H9 (cell line): ENCODE measurements around the gene MMP23B. TPM values are rescaled to one million over a fixed set of nuclear protein-coding genes. Genes with fewer than 3 reads are reported as not detected.

ENCODE experiments used
- DNase-seq: peaks from one replicate; pipeline ENCODE4 v3.0.0-alpha.2; 2017
- H2AFZ ChIP-seq: one replicate; pipeline ENCODE4 v1.6.1; 2013; ENCODE audit warnings: mild to moderate bottlenecking, low read length, control low read depth, moderate library complexity
- H2AK5ac ChIP-seq: 2 replicates; pipeline ENCODE4 v1.6.1; 2013; ENCODE audit warnings: low read length, control low read depth, mixed read lengths; ENCODE audit not compliant: insufficient read length
- H2BK120ac ChIP-seq: one replicate; pipeline ENCODE4 v1.6.1; 2013; ENCODE audit warnings: low read depth, mild to moderate bottlenecking, low read length, control low read depth, inconsistent platforms; ENCODE audit not compliant: poor library complexity, severe bottlenecking
- H2BK12ac ChIP-seq: 2 replicates; pipeline ENCODE4 v1.6.1; 2013; ENCODE audit warnings: low read length, control low read depth, mixed read lengths, low read depth; ENCODE audit not compliant: insufficient read length
- H2BK15ac ChIP-seq: 2 replicates; pipeline ENCODE4 v1.6.1; 2013; ENCODE audit warnings: low read depth, low read length, control low read depth
- H2BK20ac ChIP-seq: one replicate; pipeline ENCODE4 v1.6.1; 2013; ENCODE audit warnings: low read depth, mild to moderate bottlenecking, low read length, control low read depth, inconsistent platforms; ENCODE audit not compliant: poor library complexity, severe bottlenecking
- H2BK5ac ChIP-seq: 2 replicates; pipeline ENCODE4 v1.6.1; 2013; ENCODE audit warnings: low read length, control low read depth, mixed read lengths; ENCODE audit not compliant: insufficient read length
- H3K14ac ChIP-seq: 2 replicates; pipeline ENCODE4 v1.6.1; 2013; ENCODE audit warnings: low read length, control low read depth; ENCODE audit not compliant: insufficient read depth
- H3K18ac ChIP-seq: 2 replicates; pipeline ENCODE4 v1.6.1; 2013; ENCODE audit warnings: low read depth, mild to moderate bottlenecking, mixed read lengths, low read length, control low read depth; ENCODE audit not compliant: insufficient read length
- H3K23ac ChIP-seq: 2 replicates; pipeline ENCODE4 v1.6.1; 2013; ENCODE audit warnings: low read length, control low read depth, mixed read lengths, low read depth; ENCODE audit not compliant: insufficient read length
- H3K23me2 ChIP-seq: 2 replicates; pipeline ENCODE4 v1.6.1; 2013; ENCODE audit warnings: low read depth, mild to moderate bottlenecking, mixed read lengths, low read length, control low read depth; ENCODE audit not compliant: insufficient read length, poor library complexity, severe bottlenecking
- H3K27ac ChIP-seq: 2 replicates; pipeline ENCODE4 v1.5.1; 2013; ENCODE audit warnings: low read length, control low read depth, mixed read lengths, low read depth; ENCODE audit not compliant: insufficient read length
- H3K27me3 ChIP-seq: 2 replicates; pipeline ENCODE4 v1.6.1; 2013; ENCODE audit warnings: low read length, control low read depth, inconsistent platforms; ENCODE audit not compliant: insufficient read depth
- H3K4ac ChIP-seq: 2 replicates; pipeline ENCODE4 v1.6.1; 2013; ENCODE audit warnings: low read depth, mild to moderate bottlenecking, control low read depth, inconsistent platforms, low read length, moderate library complexity
- H3K4me1 ChIP-seq: 2 replicates; pipeline ENCODE4 v1.6.1; 2013; ENCODE audit warnings: low read length, control low read depth, inconsistent platforms; ENCODE audit not compliant: insufficient read depth
- H3K4me2 ChIP-seq: 2 replicates; pipeline ENCODE4 v1.6.1; 2013; ENCODE audit warnings: low read length, control low read depth, mixed read lengths; ENCODE audit not compliant: insufficient read length, insufficient read depth
- H3K56ac ChIP-seq: 2 replicates; pipeline ENCODE4 v1.6.1; 2013; ENCODE audit warnings: low read depth, mild to moderate bottlenecking, mixed read lengths, low read length, control low read depth; ENCODE audit not compliant: insufficient read length
- H3K79me1 ChIP-seq: 2 replicates; pipeline ENCODE4 v1.6.1; 2013; ENCODE audit warnings: low read depth, mild to moderate bottlenecking, moderate library complexity, low read length, control low read depth, inconsistent platforms; ENCODE audit not compliant: insufficient read depth, poor library complexity, severe bottlenecking
- H3K79me2 ChIP-seq: 2 replicates; pipeline ENCODE4 v1.6.1; 2013; ENCODE audit warnings: low read length, control low read depth, inconsistent platforms; ENCODE audit not compliant: insufficient read depth
- H3K9ac ChIP-seq: 2 replicates; pipeline ENCODE4 v1.6.1; 2013; ENCODE audit warnings: low read length, control low read depth, mixed read lengths; ENCODE audit not compliant: insufficient read length; ENCODE audit errors: extremely low read depth
- H3K9me3 ChIP-seq: one replicate; pipeline ENCODE4 v1.6.1; 2013; ENCODE audit warnings: low read depth, low read length, inconsistent platforms; ENCODE audit not compliant: control insufficient read depth
- H3T11ph ChIP-seq: one replicate; pipeline ENCODE4 v1.6.1; 2013; ENCODE audit warnings: mild to moderate bottlenecking, low read length, control low read depth, inconsistent platforms
- H4K20me1 ChIP-seq: one replicate; pipeline ENCODE4 v1.6.1; 2013; ENCODE audit not compliant: control insufficient read depth, insufficient read length, insufficient read depth
- H4K5ac ChIP-seq: 2 replicates; pipeline ENCODE4 v1.6.1; 2013; ENCODE audit warnings: low read depth, mild to moderate bottlenecking, mixed read lengths, low read length, control low read depth; ENCODE audit not compliant: insufficient read length
- H4K8ac ChIP-seq: replicated peaks from 2 replicates; pipeline ENCODE4 v1.6.1; 2013; ENCODE audit warnings: low read length, control low read depth, mixed read lengths, low read depth; ENCODE audit not compliant: insufficient read length
- H4K91ac ChIP-seq: 2 replicates; pipeline ENCODE4 v1.6.1; 2013; ENCODE audit warnings: low read depth, mild to moderate bottlenecking, moderate library complexity, mixed read lengths, low read length, control low read depth; ENCODE audit not compliant: insufficient read length
- H3K27ac Mint-ChIP-seq, 3 experiments: 2 replicates in 2 of 3; 3 replicates in 1 of 3; pipeline ENCODE4 v1.8.0; 2020 to 2021; ENCODE audit warnings: mixed read lengths in 3 of 3, mild to moderate bottlenecking in 1 of 3, moderate library complexity in 1 of 3
- H3K27me3 Mint-ChIP-seq: 2 replicates; pipeline ENCODE4 v1.8.0; 2021; ENCODE audit warnings: low read depth, mild to moderate bottlenecking, moderate library complexity, mixed read lengths
- H3K36me3 Mint-ChIP-seq, 3 experiments: 2 replicates in 2 of 3; 3 replicates in 1 of 3; pipeline ENCODE4 v1.8.0; 2020 to 2021; ENCODE audit warnings: low read depth in 3 of 3, mixed read lengths in 3 of 3; ENCODE audit not compliant: insufficient read depth in 1 of 3
- H3K4me1 Mint-ChIP-seq, 2 experiments: 2 replicates each; pipeline ENCODE4 v1.8.0; 2020; ENCODE audit warnings: mixed read lengths in 2 of 2
- H3K4me3 Mint-ChIP-seq, 2 experiments: 2 replicates in 1 of 2; 3 replicates in 1 of 2; pipeline ENCODE4 v1.8.0; 2020 to 2021; ENCODE audit warnings: mild to moderate bottlenecking in 2 of 2, mixed read lengths in 2 of 2, moderate library complexity in 1 of 2
- H3K9me3 Mint-ChIP-seq, 2 experiments: 2 replicates in 1 of 2; 3 replicates in 1 of 2; pipeline ENCODE4 v1.8.0; 2020; ENCODE audit warnings: mild to moderate bottlenecking in 2 of 2, mixed read lengths in 2 of 2, moderate library complexity in 1 of 2
- WGBS: extraction: QIAGEN DNeasy Blood & Tissue Kit; methylation state at CpG from one replicate; pipeline ENCODE4 v1.1.7; 2013; ENCODE audit warnings: missing lambda C conversion rate, low lambda C conversion rate, mixed read lengths; ENCODE audit not compliant: insufficient read length; ENCODE audit errors: extremely low coverage; 5-methylcytosine and 5-hydroxymethylcytosine counted together
- total RNA-seq: library from RNA; stranded (reverse); gene quantifications from 2 replicates; pipeline ENCODE4 v1.2.1, GENCODE V29; 2021
- TF ChIP-seq, protein P1 (sequence below): fragments of 200-600 bp; sonication (generic); conservative IDR thresholded peaks from 3 replicates; pipeline ENCODE4 v1.8.0; 2021; ENCODE audit warnings: antibody characterized with exemption, mild to moderate bottlenecking

The MMP23B gene
- total RNA-seq, 1 experiment from 2014 or later = 12.5 TPM

DNA sequence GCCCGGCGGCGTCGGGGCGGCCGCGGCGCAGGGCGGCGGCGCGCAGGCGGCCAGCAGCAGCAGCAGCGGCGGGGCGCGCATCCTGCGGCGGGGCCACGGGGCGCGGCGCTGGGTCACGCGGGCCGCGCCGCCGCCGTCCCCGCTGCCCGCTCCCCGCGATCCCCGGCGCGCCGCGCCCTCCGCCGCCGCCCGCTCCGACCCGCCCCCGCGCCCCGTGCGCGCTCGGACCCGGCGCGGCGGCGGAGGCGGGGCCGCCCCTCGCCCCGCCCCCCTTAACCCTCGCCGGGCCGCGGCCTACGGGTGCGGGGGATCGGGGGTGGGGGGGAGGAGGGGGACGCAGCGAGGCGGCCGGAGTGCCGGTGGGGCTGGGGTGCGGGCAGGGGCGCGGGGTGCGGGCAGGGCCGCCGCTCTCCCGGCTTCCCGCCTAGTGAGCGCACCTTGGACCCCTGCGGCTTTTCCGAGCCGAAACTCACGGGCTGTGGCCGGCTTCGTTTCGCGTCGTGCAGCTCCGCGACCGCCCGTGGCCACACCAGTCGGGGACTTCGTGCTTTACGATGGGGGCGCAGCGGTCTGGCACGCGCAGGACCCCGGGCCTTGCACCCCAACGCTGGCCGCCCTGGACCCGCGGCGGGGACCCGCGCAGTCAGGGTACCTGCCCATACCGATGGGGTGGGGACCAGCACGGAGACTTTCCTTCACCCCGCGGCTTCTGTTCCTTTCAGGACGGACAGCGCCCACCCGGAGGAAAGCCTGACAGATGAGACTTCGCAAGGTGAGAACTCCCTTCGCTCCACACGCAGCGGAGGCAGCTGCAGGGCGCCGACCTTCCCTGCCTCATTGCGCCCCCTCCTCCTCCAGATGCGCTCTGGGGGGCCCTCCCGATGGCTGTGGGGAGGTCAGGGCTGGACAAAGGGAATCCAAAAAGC, 31.8 kb upstream of the MMP23B start, which contains the start of gene FNDC10:
Gene FNDC10 (minus strand): TSS at position 201 of the 926 bp plus-strand sequence. CDS start 120 bp downstream, at position 81.
- TF ChIP-seq, protein P1, sequence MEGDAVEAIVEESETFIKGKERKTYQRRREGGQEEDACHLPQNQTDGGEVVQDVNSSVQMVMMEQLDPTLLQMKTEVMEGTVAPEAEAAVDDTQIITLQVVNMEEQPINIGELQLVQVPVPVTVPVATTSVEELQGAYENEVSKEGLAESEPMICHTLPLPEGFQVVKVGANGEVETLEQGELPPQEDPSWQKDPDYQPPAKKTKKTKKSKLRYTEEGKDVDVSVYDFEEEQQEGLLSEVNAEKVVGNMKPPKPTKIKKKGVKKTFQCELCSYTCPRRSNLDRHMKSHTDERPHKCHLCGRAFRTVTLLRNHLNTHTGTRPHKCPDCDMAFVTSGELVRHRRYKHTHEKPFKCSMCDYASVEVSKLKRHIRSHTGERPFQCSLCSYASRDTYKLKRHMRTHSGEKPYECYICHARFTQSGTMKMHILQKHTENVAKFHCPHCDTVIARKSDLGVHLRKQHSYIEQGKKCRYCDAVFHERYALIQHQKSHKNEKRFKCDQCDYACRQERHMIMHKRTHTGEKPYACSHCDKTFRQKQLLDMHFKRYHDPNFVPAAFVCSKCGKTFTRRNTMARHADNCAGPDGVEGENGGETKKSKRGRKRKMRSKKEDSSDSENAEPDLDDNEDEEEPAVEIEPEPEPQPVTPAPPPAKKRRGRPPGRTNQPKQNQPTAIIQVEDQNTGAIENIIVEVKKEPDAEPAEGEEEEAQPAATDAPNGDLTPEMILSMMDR = no peak
- no peak within 1 kb of the TSS for H3K27ac ChIP-seq
- peaks cover 8% of the 10 kb centered on the region for H3K23me2 ChIP-seq
- H3K9ac ChIP-seq = no peak within 1 kb of the TSS
- no peak within 1 kb of the TSS for H3T11ph ChIP-seq
- Mint-ChIP-seq H3K4me3 (peak within 1 kb of the TSS; percentile 65 to 83), H3K27me3 (peaks cover 59% of the 10 kb centered on the region), H3K27ac (peak within 1 kb of the TSS in 1 of 3 experiments; percentile 89; a peak in 1 of 7 replicates), H3K9me3 (no peaks in the 10 kb centered on the region), H3K36me3 (no peaks in the 10 kb centered on the region), H3K4me1 (peaks cover 4 to 12% of the 10 kb centered on the region in 2 experiments)
- no peak within 1 kb of the TSS for H2BK120ac ChIP-seq
- H4K8ac ChIP-seq = no peak within 1 kb of the TSS
- no peak within 1 kb of the TSS for H2BK5ac ChIP-seq
- no peaks in the 10 kb centered on the region for H3K79me1 ChIP-seq
- H4K5ac ChIP-seq = no peak within 1 kb of the TSS
- no CpG with 5 or more reads among the region's 125 CpGs for whole genome bisulfite sequencing
- H3K79me2 ChIP-seq = no peaks in the 10 kb centered on the region
- peak; percentile 60 for DNase-seq
- H4K20me1 ChIP-seq = no peaks in the 10 kb centered on the region
- no peak within 1 kb of the TSS for H2AFZ ChIP-seq
- H3K18ac ChIP-seq = no peak within 1 kb of the TSS
- no peaks in the 10 kb centered on the region for H3K4me1 ChIP-seq
- no peak within 1 kb of the TSS for H2BK12ac ChIP-seq
- H3K9me3 ChIP-seq = no peaks in the 10 kb centered on the region
- no peak within 1 kb of the TSS for H2BK15ac ChIP-seq
- H2BK20ac ChIP-seq = no peak within 1 kb of the TSS
- H3K4me2 ChIP-seq = peak within 1 kb of the TSS; percentile 24
- H3K14ac ChIP-seq = no peak within 1 kb of the TSS; the same call in 1 of the 2 replicates
- no peaks in the 10 kb centered on the region; the same call in 1 of the 2 replicates for H3K27me3 ChIP-seq
- H3K56ac ChIP-seq = no peak within 1 kb of the TSS
- H2AK5ac ChIP-seq = no peak within 1 kb of the TSS
- no peak within 1 kb of the TSS for H3K23ac ChIP-seq
- no peak within 1 kb of the TSS for H3K4ac ChIP-seq
- no peak within 1 kb of the TSS for H4K91ac ChIP-seq
